ENCODE measurements around the gene MLH3. TPM values are rescaled to one million over a fixed set of nuclear protein-coding genes. Genes with fewer than 3 reads are reported as not detected.
A peak's percentile ranks its signal among the peaks of the same experiment; 100 is the strongest.

MLH3 gene
- total and polyA plus RNA-seq, 2 donors (not counting 3 experiments of a cell fraction or from before 2014, with no cell fraction given): 4.8 to 16.5 TPM

GRCh38 chr14:75025082-75025481 is 26.2 kb downstream of the MLH3 start:
- no peak overlapping the region for H3K9ac ChIP-seq (replicated peaks; ENCODE audit: extremely low read depth, insufficient read depth, low read length)
- peaks cover 0 to under 1% of the 10 kb centered on the region in 2 experiments for H3K36me3 ChIP-seq (ENCODE audit: control insufficient read depth in 2 of 2, extremely low read depth in 1 of 2, insufficient read depth in 2 of 2, low read length in 2 of 2)
- peak overlapping the region; percentile 76 for H3K27ac ChIP-seq (ENCODE audit: insufficient read depth, low read depth, low read length)
- no peaks in the 10 kb centered on the region for H3K9me1 ChIP-seq (replicated peaks; ENCODE audit: control insufficient read depth, extremely low read depth, insufficient read depth, low read length)
- peak; percentile 84 for DNase-seq (ENCODE audit: low read depth, low spot score)
- no peaks in the 10 kb centered on the region for H3K27me3 ChIP-seq (ENCODE audit: control insufficient read depth in 2 of 2, insufficient read depth in 2 of 2, low read length in 2 of 2)
- H3K4me2 ChIP-seq (ENCODE audit: insufficient read depth, low read length): peak overlapping the region; percentile 53
- ChIA-PET POLR2A (interaction anchor here (0.9 kb wide), 1 partner anchor 70 kb away, joined by 5 read pairs; the partner anchor contains the start of gene PGF), CTCF (interaction anchor here (0.9 to 5.7 kb wide), 13 partner anchors 9 to 164 kb away, joined by 3 to 25 read pairs (median 6); partner anchors contain the start of genes ACYP1 and ZC2HC1C)
- TF ChIP-seq JUN (IDR thresholded peaks at IDR 0.05; ENCODE audit: borderline replicate concordance, insufficient read depth, insufficient read length, low read depth) (peak; percentile 76), GATA2 (IDR thresholded peaks at IDR 0.05; ENCODE audit: insufficient read depth, insufficient read length, low read depth, low read length) (peak; percentile 97), POLR2AphosphoS5 (IDR thresholded peaks at IDR 0.05; ENCODE audit: insufficient read depth, low read depth, low read length) (peak; percentile 83), FOS (IDR thresholded peaks at IDR 0.05; ENCODE audit: borderline replicate concordance, insufficient read depth, low read length) (peak; percentile 95), MYC (IDR thresholded peaks at IDR 0.05; ENCODE audit: low read depth, low read length) (no peak)
- H3K79me2 ChIP-seq (ENCODE audit: control insufficient read depth, insufficient read depth, low read length): no peaks in the 10 kb centered on the region
- BruUV-seq (replicated peaks): no TSS peak
- H3K9me3 ChIP-seq (replicated peaks; ENCODE audit: control insufficient read depth, insufficient read depth, low read length): no peaks in the 10 kb centered on the region
- no peaks in the 10 kb centered on the region for H4K20me1 ChIP-seq (replicated peaks; ENCODE audit: control insufficient read depth, extremely low read depth, insufficient read depth, low read length)
- dilution Hi-C loops (cut with MboI; ENCODE audit: extremely low pct_ligation_motif_present, low sequenced_read_pairs): no loop called here
- H3K4me3 ChIP-seq (replicated peaks in 1 of 3; ENCODE audit: insufficient read depth in 1 of 3, low read depth in 1 of 3, low read length in 3 of 3): no peak overlapping the region
- peaks cover 23% of the 10 kb centered on the region for H3K4me1 ChIP-seq (ENCODE audit: control insufficient read depth, extremely low read depth, insufficient read depth, low read length)
- intact Hi-C loops (cut with micrococcal nuclease): no loop called here
- peak overlapping the region; percentile 7 for H2AFZ ChIP-seq (ENCODE audit: low read depth, low read length)
- peak; percentile 89 for FAIRE-seq

GRCh38 chr14:75023108-75023507 is 28.2 kb downstream of the MLH3 start:
- H3K4me3 ChIP-seq (replicated peaks in 1 of 3; ENCODE audit: insufficient read depth in 1 of 3, low read depth in 1 of 3, low read length in 3 of 3): no peak overlapping the region
- H3K9me1 ChIP-seq (replicated peaks; ENCODE audit: control insufficient read depth, extremely low read depth, insufficient read depth, low read length): no peaks in the 10 kb centered on the region
- H3K27ac ChIP-seq (ENCODE audit: insufficient read depth, low read depth, low read length): peak overlapping the region; percentile 5
- ChIA-PET POLR2A (no interaction called here), CTCF (interaction anchor here (0.6 to 5.7 kb wide), 17 partner anchors 10 to 117 kb away, joined by 3 to 25 read pairs (median 4); partner anchors contain the start of genes ACYP1, RPS6KL1 and ZC2HC1C)
- DNase-seq (ENCODE audit: low read depth, low spot score): no peak
- no TSS peak for BruUV-seq (replicated peaks)
- H3K4me1 ChIP-seq (ENCODE audit: control insufficient read depth, extremely low read depth, insufficient read depth, low read length): peaks cover 20% of the 10 kb centered on the region
- dilution Hi-C loops (cut with MboI; ENCODE audit: extremely low pct_ligation_motif_present, low sequenced_read_pairs): no loop called here
- intact Hi-C loops (cut with micrococcal nuclease): no loop called here
- H4K20me1 ChIP-seq (replicated peaks; ENCODE audit: control insufficient read depth, extremely low read depth, insufficient read depth, low read length): no peaks in the 10 kb centered on the region
- peaks cover 0 to 6% of the 10 kb centered on the region in 2 experiments for H3K36me3 ChIP-seq (ENCODE audit: control insufficient read depth in 2 of 2, extremely low read depth in 1 of 2, insufficient read depth in 2 of 2, low read length in 2 of 2)
- no peaks in the 10 kb centered on the region for H3K27me3 ChIP-seq (ENCODE audit: control insufficient read depth in 2 of 2, insufficient read depth in 2 of 2, low read length in 2 of 2)
- no peak overlapping the region for H2AFZ ChIP-seq (ENCODE audit: low read depth, low read length)
- H3K79me2 ChIP-seq (ENCODE audit: control insufficient read depth, insufficient read depth, low read length): no peaks in the 10 kb centered on the region
- no peak overlapping the region for H3K4me2 ChIP-seq (ENCODE audit: insufficient read depth, low read length)
- no peak overlapping the region for H3K9ac ChIP-seq (replicated peaks; ENCODE audit: extremely low read depth, insufficient read depth, low read length)
- no peak for FAIRE-seq
- TF ChIP-seq CTCF (IDR thresholded peaks at IDR 0.05; ENCODE audit: extremely low read depth in 1 of 2, insufficient read depth in 1 of 2, low read depth in 1 of 2, low read length in 2 of 2) (no peak), GATA2 (IDR thresholded peaks at IDR 0.05; ENCODE audit: insufficient read depth, insufficient read length, low read depth, low read length) (no peak), EZH2 (IDR thresholded peaks at IDR 0.05; ENCODE audit: borderline replicate concordance, low read depth, low read length, severe bottlenecking) (no peak), FOS (IDR thresholded peaks at IDR 0.05; ENCODE audit: borderline replicate concordance, insufficient read depth, low read length) (peak; percentile 19)
- no peaks in the 10 kb centered on the region for H3K9me3 ChIP-seq (replicated peaks; ENCODE audit: control insufficient read depth, insufficient read depth, low read length)

All from endothelial cell of umbilical vein (primary cell).